HEK293 (cell line): ENCODE data around the gene SRD5A1.

Experiments used
- CTCF ChIA-PET: fragments of 350-600 bp; formaldehyde crosslinking; extraction: SDS; loops from one replicate; lab custom pipeline; 2021; ENCODE audit warnings: antibody characterized with exemption; lab: Yijun Ruan, JAX
- POLR2A ChIA-PET: fragments of 300-600 bp; formaldehyde crosslinking; extraction: SDS; loops from one replicate; lab custom pipeline; 2020; ENCODE audit warnings: antibody characterized with exemption, inconsistent platforms; lab: Yijun Ruan, JAX
- H3K27ac ChIP-seq: fragments of 200-500 bp; sonication (Bioruptor generic); 2 replicates; pipeline ENCODE4 v1.5.1; 2014; ENCODE audit warnings: low read depth, low read length, control low read depth, inconsistent platforms; ENCODE audit errors: extremely low read depth
- H3K36me3 ChIP-seq, 2 experiments: fragments of 200-500 bp in 1 of 2; sonication (Bioruptor generic) in 1 of 2; 1 replicate in 1 of 2; 2 replicates in 1 of 2; pipeline ENCODE4 v1.5.1; 2014 to 2017; ENCODE audit warnings: inconsistent platforms in 2 of 2, low read length in 2 of 2; ENCODE audit not compliant: control insufficient read depth in 2 of 2, insufficient read depth in 1 of 2
- H3K4me1 ChIP-seq: fragments of 200-500 bp; sonication (Bioruptor generic); 2 replicates; pipeline ENCODE4 v1.5.1; 2014; ENCODE audit warnings: mild to moderate bottlenecking, low read length, inconsistent platforms; ENCODE audit not compliant: control insufficient read depth, insufficient read depth
- H3K4me3 ChIP-seq: 2 replicates; pipeline ENCODE4 v1.5.1; 2011; ENCODE audit warnings: low read depth, mild to moderate bottlenecking, control low read depth, low read length, moderate library complexity
- H3K9me3 ChIP-seq: fragments of 200-500 bp; sonication (Bioruptor generic); 2 replicates; pipeline ENCODE4 v1.5.1; 2014; ENCODE audit warnings: low read depth, low read length, inconsistent platforms; ENCODE audit not compliant: control insufficient read depth, insufficient read depth
- EGR2 ChIP-seq: fragments of 450-650 bp; formaldehyde crosslinking; IDR thresholded peaks from 2 replicates; pipeline ENCODE4 v1.5.1; 2016; ENCODE audit warnings: low read depth, missing biosample characterization, missing genetic modification characterization
- ELK4 ChIP-seq: IDR thresholded peaks from 2 replicates; pipeline ENCODE4 v1.6.1; 2011; ENCODE audit warnings: mild to moderate bottlenecking, low read depth, low read length, borderline replicate concordance
- FEZF1 ChIP-seq: fragments of 450-650 bp; formaldehyde crosslinking; IDR thresholded peaks from 2 replicates; pipeline ENCODE4 v1.5.1; 2016; ENCODE audit warnings: missing biosample characterization, missing genetic modification characterization
- OVOL3 ChIP-seq: fragments of 450-650 bp; formaldehyde crosslinking; IDR thresholded peaks from 2 replicates; pipeline ENCODE4 v1.5.1; 2016; ENCODE audit warnings: missing biosample characterization, missing genetic modification characterization
- SCRT1 ChIP-seq: fragments of 450-650 bp; formaldehyde crosslinking; IDR thresholded peaks from 2 replicates; pipeline ENCODE4 v1.5.1; 2016; ENCODE audit warnings: missing biosample characterization, missing genetic modification characterization, borderline replicate concordance
- SCRT2 ChIP-seq: fragments of 450-650 bp; formaldehyde crosslinking; IDR thresholded peaks from 2 replicates; pipeline ENCODE4 v1.5.1; 2016; ENCODE audit warnings: missing biosample characterization, missing genetic modification characterization
- TCF7L2 ChIP-seq: IDR thresholded peaks from 2 replicates; pipeline ENCODE4 v1.6.1; 2011; ENCODE audit warnings: low read depth, mild to moderate bottlenecking, inconsistent platforms, low read length, moderate library complexity, borderline replicate concordance
- WT1 ChIP-seq: fragments of 450-650 bp; formaldehyde crosslinking; IDR thresholded peaks from 2 replicates; pipeline ENCODE4 v1.5.1; 2016; ENCODE audit warnings: missing biosample characterization, missing genetic modification characterization
- ZBTB6 ChIP-seq: fragments of 450-650 bp; formaldehyde crosslinking; IDR thresholded peaks from 2 replicates; pipeline ENCODE4 v1.5.1; 2017; ENCODE audit warnings: missing biosample characterization, missing genetic modification characterization
- ZNF155 ChIP-seq: fragments of 450-650 bp; formaldehyde crosslinking; IDR thresholded peaks from 2 replicates; pipeline ENCODE4 v1.5.1; 2016; ENCODE audit warnings: missing biosample characterization, missing genetic modification characterization
- ZNF2 ChIP-seq: fragments of 450-650 bp; formaldehyde crosslinking; IDR thresholded peaks from 2 replicates; pipeline ENCODE4 v1.5.1; 2016; ENCODE audit warnings: missing biosample characterization, missing genetic modification characterization
- ZNF274 ChIP-seq, 2 experiments: fragments of 200-500 bp in 1 of 2; fragments of 450-650 bp in 1 of 2; sonication (Bioruptor generic) in 1 of 2; formaldehyde crosslinking in 1 of 2; IDR thresholded peaks; 2 replicates each; pipeline versions ENCODE4 v1.5.1 to v1.6.1; 2014 to 2016; ENCODE audit warnings: borderline replicate concordance in 1 of 2, inconsistent platforms in 1 of 2, low read length in 1 of 2, missing biosample characterization in 1 of 2, missing genetic modification characterization in 1 of 2
- ZNF302 ChIP-seq: fragments of 450-650 bp; formaldehyde crosslinking; IDR thresholded peaks from 2 replicates; pipeline ENCODE4 v1.5.1; 2016; ENCODE audit warnings: missing biosample characterization, missing genetic modification characterization, low read depth
- ZNF362 ChIP-seq: fragments of 450-650 bp; formaldehyde crosslinking; IDR thresholded peaks from 2 replicates; pipeline ENCODE4 v1.5.1; 2016; ENCODE audit warnings: missing biosample characterization, missing genetic modification characterization
- ZNF416 ChIP-seq: fragments of 450-650 bp; formaldehyde crosslinking; IDR thresholded peaks from 2 replicates; pipeline ENCODE4 v1.5.1; 2016; ENCODE audit warnings: missing biosample characterization, missing genetic modification characterization
- ZNF513 ChIP-seq: fragments of 450-650 bp; IDR thresholded peaks from 2 replicates; pipeline ENCODE4 v1.5.1; 2018; ENCODE audit warnings: missing biosample characterization, missing genetic modification characterization
- ZNF555 ChIP-seq: fragments of 450-650 bp; formaldehyde crosslinking; conservative IDR thresholded peaks from 2 replicates; pipeline ENCODE4 v1.5.1; 2017; ENCODE audit warnings: missing biosample characterization, mild to moderate bottlenecking, missing genetic modification characterization, inconsistent platforms
- ZNF580 ChIP-seq: fragments of 450-650 bp; formaldehyde crosslinking; IDR thresholded peaks from 2 replicates; pipeline ENCODE4 v1.5.1; 2016; ENCODE audit warnings: missing biosample characterization, missing genetic modification characterization
- ZNF776 ChIP-seq: fragments of 450-650 bp; formaldehyde crosslinking; IDR thresholded peaks from 2 replicates; pipeline ENCODE4 v1.5.0; 2017; ENCODE audit warnings: missing biosample characterization, missing genetic modification characterization, borderline replicate concordance
- ZNF791 ChIP-seq: fragments of 450-650 bp; formaldehyde crosslinking; IDR thresholded peaks from 2 replicates; pipeline ENCODE4 v1.5.1; 2016; ENCODE audit warnings: missing biosample characterization, missing genetic modification characterization
- ZXDB ChIP-seq: fragments of 450-650 bp; formaldehyde crosslinking; IDR thresholded peaks from 2 replicates; pipeline ENCODE4 v1.5.1; 2016; ENCODE audit warnings: missing biosample characterization, missing genetic modification characterization

SRD5A1 gene

GRCh38 chr5:6700074-6700684 lies 66.9 kb downstream of the SRD5A1 start:
- ChIA-PET POLR2A (no interaction called here), CTCF (interaction anchor here (0.6 to 1.1 kb wide), 2 partner anchors 19 to 1651 kb away, joined by 3 read pairs; no protein-coding TSS in a partner anchor)
- Histone ChIP-seq H3K27ac (no peak overlapping the region), H3K4me3 (no peak overlapping the region), H3K4me1 (peaks cover 4% of the 10 kb centered on the region; the same call in 1 of the 2 replicates), H3K9me3 (no peaks in the 10 kb centered on the region), H3K36me3 (no peaks in the 10 kb centered on the region)
- no peak for TF ChIP-seq ZNF302 (tag by site-specific recombination)
- peak; percentile 85; the same call in 1 of the 2 replicates for TF ChIP-seq SCRT1
- TF ChIP-seq SCRT2 (tag by site-specific recombination): peak; percentile 95

- Histone ChIP-seq H3K36me3 (no peaks in the 10 kb centered on the region), H3K4me1 (peaks cover 4% of the 10 kb centered on the region; the same call in 1 of the 2 replicates), H3K27ac (no peak overlapping the region), H3K9me3 (no peaks in the 10 kb centered on the region), H3K4me3 (no peak overlapping the region)
- POLR2A ChIA-PET: no interaction called here
- TF ChIP-seq WT1 (tag by site-specific recombination) (no peak), FEZF1 (tag by site-specific recombination) (no peak), ZNF2 (tag by site-specific recombination) (no peak), ELK4 (no peak), ZNF155 (tag by site-specific recombination) (no peak), ZNF555 (tag by site-specific recombination) (no peak), ZXDB (tag by site-specific recombination) (no peak), ZNF776 (tag by site-specific recombination) (no peak), ZBTB6 (tag by site-specific recombination) (no peak), ZNF274 (IDR thresholded peaks at IDR 0.05; ENCODE audit: low read length) (no peak), ZNF274 (tag by site-specific recombination; IDR thresholded peaks at IDR 0.05; ENCODE audit: borderline replicate concordance) (no peak), ZNF791 (tag by site-specific recombination) (no peak), OVOL3 (tag by site-specific recombination) (no peak), ZNF580 (tag by site-specific recombination) (no peak), ZNF362 (tag by site-specific recombination) (no peak), ZNF513 (tag by site-specific recombination) (no peak), TCF7L2 (no peak), ZNF416 (no peak), EGR2 (tag by site-specific recombination) (no peak)
- CTCF ChIA-PET: interaction anchor here (0.6 to 1.1 kb wide), 3 partner anchors 19 to 1651 kb away, joined by 3 to 4 read pairs (median 3); no protein-coding TSS in a partner anchor
Observed at GRCh38 chr5:6700685-6701355, 67.6 kb downstream of the SRD5A1 start.
